IMR-90 (cell line): ENCODE measurements around the gene GNG5. TPM values are rescaled to one million over a fixed set of nuclear protein-coding genes. Genes with fewer than 3 reads are reported as not detected.

Experiments used
- ATAC-seq: fragments of 200-7000 bp; cut with Tn5 transposase; 2 replicates; pipeline ENCODE4 v1.9.1; 2020; ENCODE audit warnings: low read depth, mild to moderate bottlenecking, moderate library complexity
- BruUV-seq: library from RNA; stranded (reverse); fragments of 400-500 nt; replicated peaks from 2 replicates; lab custom pipeline; 2021; lab: Mats Ljungman, UMichigan
- CTCF ChIA-PET: fragments of 300-600 bp; formaldehyde crosslinking; extraction: SDS; loops from one replicate; lab custom pipeline; 2021; ENCODE audit warnings: antibody characterized with exemption; lab: Yijun Ruan, JAX
- POLR2A ChIA-PET: fragments of 300-600 bp; sonication (Branson Sonifier 250); formaldehyde crosslinking; loops from one replicate; lab custom pipeline; 2022; ENCODE audit warnings: antibody characterized with exemption; ENCODE audit not compliant: unreplicated experiment; lab: Charles Lee
- DNase-seq: peaks from one replicate; pipeline ENCODE4 v3.0.0; 2013
- H2AFZ ChIP-seq: replicated peaks from 2 replicates; pipeline ENCODE3; 2013; ENCODE audit warnings: low read length, mild to moderate bottlenecking; ENCODE audit not compliant: poor library complexity
- H2AK5ac ChIP-seq: 2 replicates; pipeline ENCODE4 v1.6.1; 2013; ENCODE audit warnings: low read depth, low read length, inconsistent platforms
- H2AK9ac ChIP-seq: replicated peaks from 2 replicates; pipeline ENCODE3; 2013; ENCODE audit warnings: mild to moderate bottlenecking, low read depth, low read length, moderate library complexity; ENCODE audit not compliant: poor library complexity
- H2BK120ac ChIP-seq: 2 replicates; pipeline ENCODE4 v1.6.1; 2013; ENCODE audit warnings: low read depth, low read length, inconsistent platforms
- H2BK15ac ChIP-seq: 3 replicates; pipeline ENCODE4 v1.6.1; 2013; ENCODE audit warnings: low read depth, low read length, inconsistent platforms
- H2BK20ac ChIP-seq: 2 replicates; pipeline ENCODE4 v1.6.1; 2013; ENCODE audit warnings: low read depth, mild to moderate bottlenecking, inconsistent platforms, low read length, moderate library complexity
- H2BK5ac ChIP-seq: 2 replicates; pipeline ENCODE4 v1.6.1; 2013; ENCODE audit warnings: mild to moderate bottlenecking, low read depth, low read length, inconsistent platforms; ENCODE audit not compliant: poor library complexity, severe bottlenecking
- H3K14ac ChIP-seq: replicated peaks from 2 replicates; pipeline ENCODE4 v1.6.1; 2013; ENCODE audit warnings: low read depth, low read length, inconsistent platforms
- H3K18ac ChIP-seq: 2 replicates; pipeline ENCODE4 v1.6.1; 2013; ENCODE audit warnings: low read depth, low read length, control low read depth
- H3K23ac ChIP-seq: 2 replicates; pipeline ENCODE4 v1.6.1; 2013; ENCODE audit warnings: low read depth, low read length, inconsistent platforms
- H3K27ac ChIP-seq: 2 replicates; pipeline ENCODE4 v1.5.1; 2013; ENCODE audit warnings: mild to moderate bottlenecking, control low read depth, low read length; ENCODE audit not compliant: insufficient read depth
- H3K27me3 ChIP-seq: 2 replicates; pipeline ENCODE4 v1.6.1; 2013; ENCODE audit warnings: low read length; ENCODE audit not compliant: control insufficient read depth, insufficient read depth
- H3K36me3 ChIP-seq: 2 replicates; pipeline ENCODE4 v1.6.1; 2013; ENCODE audit warnings: low read length, mixed read lengths; ENCODE audit not compliant: control insufficient read depth, insufficient read depth
- H3K4ac ChIP-seq: 2 replicates; pipeline ENCODE4 v1.6.1; 2013; ENCODE audit warnings: low read depth, low read length, inconsistent platforms
- H3K4me1 ChIP-seq: 2 replicates; pipeline ENCODE4 v1.6.1; 2013; ENCODE audit warnings: low read length, mixed read lengths; ENCODE audit not compliant: control insufficient read depth, insufficient read depth
- H3K4me2 ChIP-seq: 2 replicates; pipeline ENCODE4 v1.6.1; 2013; ENCODE audit warnings: low read depth, mild to moderate bottlenecking, control low read depth, low read length, moderate library complexity
- H3K4me3 ChIP-seq: 2 replicates; pipeline ENCODE4 v1.5.1; 2013; ENCODE audit warnings: low read depth, mild to moderate bottlenecking, control low read depth, low read length, moderate library complexity; ENCODE audit not compliant: insufficient read depth
- H3K56ac ChIP-seq: 2 replicates; pipeline ENCODE4 v1.6.1; 2013; ENCODE audit warnings: low read length, inconsistent platforms; ENCODE audit not compliant: insufficient read depth; ENCODE audit errors: extremely low read depth
- H3K79me1 ChIP-seq, 2 experiments: 2 replicates each; pipeline ENCODE4 v1.6.1; 2013; ENCODE audit warnings: low read length in 2 of 2, inconsistent platforms in 1 of 2, low read depth in 1 of 2
- H3K9ac ChIP-seq: 2 replicates; pipeline ENCODE4 v1.6.1; 2013; ENCODE audit warnings: low read depth, low read length, control low read depth
- H3K9me1 ChIP-seq: 2 replicates; pipeline ENCODE4 v1.6.1; 2013; ENCODE audit warnings: low read length, inconsistent platforms; ENCODE audit not compliant: insufficient read depth
- H3K9me3 ChIP-seq: 2 replicates; pipeline ENCODE4 v1.6.1; 2013; ENCODE audit warnings: low read length; ENCODE audit not compliant: control insufficient read depth, insufficient read depth
- H4K20me1 ChIP-seq: 2 replicates; pipeline ENCODE4 v1.6.1; 2013; ENCODE audit warnings: low read length, inconsistent platforms; ENCODE audit not compliant: insufficient read depth
- H4K5ac ChIP-seq: 2 replicates; pipeline ENCODE4 v1.6.1; 2013; ENCODE audit warnings: mild to moderate bottlenecking, low read depth, low read length, control low read depth
- H4K8ac ChIP-seq, 2 experiments: 2 replicates each; pipeline ENCODE4 v1.6.1; 2013; ENCODE audit warnings: low read depth in 2 of 2, low read length in 2 of 2, control low read depth in 1 of 2, inconsistent platforms in 1 of 2
- H4K91ac ChIP-seq: 2 replicates; pipeline ENCODE4 v1.6.1; 2013; ENCODE audit warnings: low read depth, low read length, inconsistent platforms; ENCODE audit not compliant: insufficient read depth
- BHLHE40 ChIP-seq: fragments of 150-350 bp; IDR thresholded peaks from 2 replicates; pipeline ENCODE4 v1.6.1; 2016; ENCODE audit warnings: mild to moderate bottlenecking, low read depth, low read length
- CEBPB ChIP-seq: IDR thresholded peaks from 2 replicates; pipeline ENCODE4 v1.6.1; 2012; ENCODE audit warnings: low read depth, low read length, improper control_type of control experiment
- CHD1 ChIP-seq: IDR thresholded peaks from 2 replicates; pipeline ENCODE4 v1.6.1; 2012; ENCODE audit warnings: low read depth, low read length, improper control_type of control experiment
- CTCF ChIP-seq: conservative IDR thresholded peaks from 2 replicates; pipeline ENCODE4 v1.5.1; 2012; ENCODE audit warnings: mild to moderate bottlenecking, low read depth, low read length, improper control_type of control experiment
- ELK1 ChIP-seq: fragments of 150-350 bp; IDR thresholded peaks from 2 replicates; pipeline ENCODE4 v1.6.1; 2016; ENCODE audit warnings: low read depth, mild to moderate bottlenecking, low read length, moderate library complexity, borderline replicate concordance
- FOS ChIP-seq: fragments of 150-350 bp; IDR thresholded peaks from 2 replicates; pipeline ENCODE4 v1.6.1; 2016; ENCODE audit warnings: low read depth, low read length
- MAFK ChIP-seq: IDR thresholded peaks from 2 replicates; pipeline ENCODE4 v1.6.1; 2012; ENCODE audit warnings: low read depth, low read length, improper control_type of control experiment
- MAZ ChIP-seq: IDR thresholded peaks from 2 replicates; pipeline ENCODE4 v1.6.1; 2012; ENCODE audit warnings: low read depth, mild to moderate bottlenecking, low read length, improper control_type of control experiment, moderate library complexity, borderline replicate concordance
- MXI1 ChIP-seq: IDR thresholded peaks from 2 replicates; pipeline ENCODE4 v1.6.1; 2012; ENCODE audit warnings: low read depth, mild to moderate bottlenecking, low read length, moderate library complexity, borderline replicate concordance
- NFE2L2 ChIP-seq: fragments of 150-350 bp; IDR thresholded peaks from 2 replicates; pipeline ENCODE4 v1.6.1; 2016; ENCODE audit warnings: low read depth, mild to moderate bottlenecking, low read length
- POLR2A ChIP-seq: IDR thresholded peaks from 2 replicates; pipeline ENCODE4 v1.6.1; 2012; ENCODE audit warnings: mild to moderate bottlenecking, low read depth, low read length
- RAD21 ChIP-seq: IDR thresholded peaks from 2 replicates; pipeline ENCODE4 v1.6.1; 2012; ENCODE audit warnings: low read length, improper control_type of control experiment
- RCOR1 ChIP-seq: IDR thresholded peaks from 2 replicates; pipeline ENCODE4 v1.6.1; 2012; ENCODE audit warnings: mild to moderate bottlenecking, low read length, improper control_type of control experiment; ENCODE audit not compliant: insufficient replicate concordance
- RFX5 ChIP-seq: IDR thresholded peaks from 2 replicates; pipeline ENCODE4 v1.8.0; 2012; ENCODE audit warnings: low read depth, mild to moderate bottlenecking, low read length, moderate library complexity
- SMC3 ChIP-seq: fragments of 150-350 bp; IDR thresholded peaks from 2 replicates; pipeline ENCODE4 v1.6.1; 2016; ENCODE audit warnings: low read depth, mild to moderate bottlenecking, antibody characterized with exemption, low read length, moderate library complexity
- USF2 ChIP-seq: fragments of 150-350 bp; IDR thresholded peaks from 2 replicates; pipeline ENCODE4 v1.6.1; 2017; ENCODE audit warnings: mild to moderate bottlenecking, antibody characterized with exemption, low read length, low read depth
- WGBS, 2 experiments: methylation state at CpG; one replicate each; pipeline versions ENCODE4 v1.1.5 to v1.1.7; 2013; ENCODE audit warnings: missing lambda C conversion rate in 2 of 2; ENCODE audit not compliant: insufficient read length in 1 of 2; ENCODE audit errors: extremely low coverage in 2 of 2; 5-methylcytosine and 5-hydroxymethylcytosine counted together
- dilution Hi-C: fragments of 300-500 bp; cut with HindIII; formaldehyde crosslinking; loops from one replicate; pipeline ENCODE4 v1.14.3; 2018; ENCODE audit warnings: low sequenced_read_pairs; ENCODE audit not compliant: unreplicated experiment
- in situ Hi-C: fragments of 300-500 bp; cut with MboI; formaldehyde crosslinking; loops from 3 replicates; pipeline ENCODE4 v1.14.3; 2019; ENCODE audit warnings: low sequenced_read_pairs, inconsistent platforms, mixed read lengths
- intact Hi-C: fragments of 100-400 bp; cut with micrococcal nuclease; formaldehyde crosslinking; loops from 2 replicates; pipeline ENCODE4 v1.10.0; 2022
- polyA plus RNA-seq, 3 experiments: library from polyadenylated mRNA; depleted of rRNA; stranded (reverse); fragments of >200 nt; gene quantifications; 2 replicates each; pipeline ENCODE4 v1.2.3, GENCODE V29; 2012; ENCODE audit warnings: low replicate concordance in 1 of 3
- total RNA-seq: library from RNA; depleted of rRNA; stranded (reverse); fragments of >200 nt; gene quantifications from 2 replicates; pipeline ENCODE4 v1.2.3, GENCODE V29; 2012

Gene GNG5
- total and polyA plus RNA-seq, 2 of the 4 experiments (the other 2 are of a cell fraction), result 36.4 to 128 TPM

- Histone ChIP-seq H3K9me3 (no peaks in the 10 kb centered on the region), H3K36me3 (peaks cover 25% of the 10 kb centered on the region), H3K4me1 (no peaks in the 10 kb centered on the region; the same call in none of the 2 replicates), H2AFZ (no peak overlapping the region), H3K27ac (no peak overlapping the region), H3K56ac (no peak overlapping the region), H2BK120ac (no peak overlapping the region), H4K5ac (no peak overlapping the region), H3K4me2 (no peak overlapping the region), H3K18ac (no peak overlapping the region), H3K27me3 (no peaks in the 10 kb centered on the region), H3K79me1 (peaks cover 13 to 17% of the 10 kb centered on the region in 2 experiments; a peak in 3 of 4 replicates), H4K20me1 (peaks cover 21% of the 10 kb centered on the region), H4K91ac (no peak overlapping the region), H3K4ac (no peak overlapping the region), H3K23ac (no peak overlapping the region), H2AK9ac (no peak overlapping the region), H2BK15ac (no peak overlapping the region), H2AK5ac (no peak overlapping the region), H2BK5ac (no peak overlapping the region), H3K14ac (no peak overlapping the region), H3K9ac (no peak overlapping the region), H3K9me1 (no peaks in the 10 kb centered on the region), H3K4me3 (no peak overlapping the region), H2BK20ac (no peak overlapping the region), H4K8ac (no peak overlapping the region)
- POLR2A ChIA-PET, result no interaction called here
- CTCF ChIA-PET, result no interaction called here
- BruUV-seq, result no TSS peak
- WGBS, 2 experiments, result no CpG with 5 or more reads among the region's 2 CpGs
- intact Hi-C loops, result no loop called here
- TF ChIP-seq USF2 (no peak), NFE2L2 (no peak), CHD1 (no peak), MXI1 (no peak), BHLHE40 (no peak), MAFK (no peak), SMC3 (no peak), RCOR1 (no peak), RFX5 (no peak), ELK1 (no peak), CEBPB (no peak), FOS (no peak), RAD21 (no peak), MAZ (no peak), POLR2A (no peak), CTCF (no peak)
- ATAC-seq (no peak), DNase-seq (no peak)
- in situ Hi-C loops, result no loop called here
- dilution Hi-C loops, result no loop called here
Measured at GRCh38 chr1:84497631-84498275, 8.6 kb downstream of the GNG5 start.
